Measurements from ENCODE around the gene USP43.

USP43 gene

GRCh38 chr17:9707948-9708347 is 62.6 kb downstream of the USP43 start:
- DNase-seq, result no peak

- no peak for DNase-seq
These were observed 69.5 kb downstream of the USP43 start for GRCh38 chr17:9714801-9715200.

GRCh38 chr17:9715503-9716016 is 70.2 kb downstream of the USP43 start:
- no peak for DNase-seq

GRCh38 chr17:9725575-9725974 is 80.3 kb downstream of the USP43 start:
- no peak for DNase-seq

GRCh38 chr17:9726291-9726690 is 81.0 kb downstream of the USP43 start:
- DNase-seq, result no peak

- DNase-seq, result no peak
These were observed 82.7 kb downstream of the USP43 start for GRCh38 chr17:9728005-9728404.

- DNase-seq, result no peak
These were observed 83.2 kb downstream of the USP43 start for GRCh38 chr17:9728564-9728963.

- DNase-seq, result no peak
These were observed 83.8 kb downstream of the USP43 start for GRCh38 chr17:9729034-9729650.

- DNase-seq, result no peak
These were observed 84.6 kb downstream of the USP43 start for GRCh38 chr17:9729735-9730420.

GRCh38 chr17:9750524-9750923 is 105.2 kb downstream of the USP43 start:
- no peak for DNase-seq

- no peak for DNase-seq
These were observed 109.8 kb downstream of the USP43 start for GRCh38 chr17:9755083-9755482.

- DNase-seq, result no peak
These were observed 114.9 kb downstream of the USP43 start for GRCh38 chr17:9760266-9760665.

GRCh38 chr17:9763643-9764042 is 118.3 kb downstream of the USP43 start:
- no peak for DNase-seq

GRCh38 chr17:9765322-9765721 is 120.0 kb downstream of the USP43 start:
- no peak for DNase-seq

- DNase-seq, result no peak
These were observed 121.7 kb downstream of the USP43 start for GRCh38 chr17:9766970-9767369.

- no peak for DNase-seq
These were observed 122.2 kb downstream of the USP43 start for GRCh38 chr17:9767432-9767991.

GRCh38 chr17:9768381-9768934 is 123.1 kb downstream of the USP43 start:
- no peak for DNase-seq

- no peak for DNase-seq
These were observed 123.8 kb downstream of the USP43 start for GRCh38 chr17:9769036-9769695.

- DNase-seq, result no peak
These were observed 126.1 kb downstream of the USP43 start for GRCh38 chr17:9771465-9771864.

- DNase-seq, result no peak
These were observed 127.3 kb downstream of the USP43 start for GRCh38 chr17:9772658-9773057.

- DNase-seq, result no peak
These were observed 131.6 kb downstream of the USP43 start for GRCh38 chr17:9776911-9777310.

All from activated T-cell treated with anti-CD3 and anti-CD28 coated beads for 4 hours (primary cell).